GM18907 (cell line): ENCODE data around the gene HCRT.
A peak's percentile ranks its signal among the peaks of the same experiment; 100 is the strongest.
"Not testable (repeated sequence)": the region's sequence is repeated elsewhere in the genome, so short reads cannot be mapped to it uniquely, and the experiment has no call there.

Experiments
- ATAC-seq: cut with Tn5 transposase; IDR thresholded peaks from one replicate; pipeline ENCODE4 v1.9.1; 2021; ENCODE audit warnings: mild to moderate bottlenecking, moderate library complexity; ENCODE audit not compliant: unreplicated experiment

The HCRT gene

DNA sequence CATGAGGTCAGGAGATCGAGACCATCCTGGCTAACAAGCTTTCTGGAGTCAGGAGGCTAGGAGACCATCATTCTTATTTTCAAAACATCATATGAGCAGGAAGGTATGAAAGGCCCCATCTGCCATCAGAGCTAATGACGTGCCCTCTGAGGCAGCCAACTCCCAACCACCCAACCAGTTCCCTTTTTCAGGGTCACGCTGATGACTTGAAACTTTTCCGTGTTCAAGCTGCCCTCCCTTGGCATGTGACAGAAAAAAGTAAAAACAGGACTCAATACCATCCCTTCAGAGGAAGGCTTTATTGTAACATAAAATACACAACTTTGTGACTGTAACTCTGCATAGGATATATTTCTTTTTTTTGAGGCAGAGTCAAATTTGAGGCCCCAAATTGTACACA, 13.6 kb upstream of the HCRT start:
- ATAC-seq: no peak

DNA sequence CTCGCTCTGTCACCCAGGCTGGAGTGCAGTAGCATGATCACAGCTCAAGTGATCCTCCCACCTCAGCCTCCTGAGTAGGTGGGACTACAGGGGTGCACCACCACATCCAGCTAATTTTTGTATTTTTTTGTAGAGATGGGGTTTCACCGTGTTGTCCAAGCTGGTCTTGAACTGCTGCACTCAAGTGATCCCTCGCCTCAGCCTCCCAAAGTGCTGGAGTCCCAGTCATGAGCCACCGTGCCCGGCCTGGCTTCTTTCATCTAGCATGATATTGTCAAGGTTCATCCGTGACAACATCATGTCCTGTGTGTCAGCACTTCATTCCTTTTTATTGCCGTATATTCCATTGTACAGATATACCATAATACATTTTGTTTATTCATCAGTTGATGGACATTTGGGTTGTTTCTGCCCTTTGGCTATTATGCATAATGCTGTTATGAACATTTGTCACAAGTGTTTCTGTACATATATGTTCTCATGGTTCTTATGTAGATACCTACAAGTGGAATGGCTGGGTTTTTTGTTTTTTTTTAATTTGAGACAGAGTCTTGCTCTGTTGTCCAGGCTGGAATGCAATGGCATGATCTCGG, 12.4 kb upstream of the HCRT start:
- no peak for ATAC-seq

DNA sequence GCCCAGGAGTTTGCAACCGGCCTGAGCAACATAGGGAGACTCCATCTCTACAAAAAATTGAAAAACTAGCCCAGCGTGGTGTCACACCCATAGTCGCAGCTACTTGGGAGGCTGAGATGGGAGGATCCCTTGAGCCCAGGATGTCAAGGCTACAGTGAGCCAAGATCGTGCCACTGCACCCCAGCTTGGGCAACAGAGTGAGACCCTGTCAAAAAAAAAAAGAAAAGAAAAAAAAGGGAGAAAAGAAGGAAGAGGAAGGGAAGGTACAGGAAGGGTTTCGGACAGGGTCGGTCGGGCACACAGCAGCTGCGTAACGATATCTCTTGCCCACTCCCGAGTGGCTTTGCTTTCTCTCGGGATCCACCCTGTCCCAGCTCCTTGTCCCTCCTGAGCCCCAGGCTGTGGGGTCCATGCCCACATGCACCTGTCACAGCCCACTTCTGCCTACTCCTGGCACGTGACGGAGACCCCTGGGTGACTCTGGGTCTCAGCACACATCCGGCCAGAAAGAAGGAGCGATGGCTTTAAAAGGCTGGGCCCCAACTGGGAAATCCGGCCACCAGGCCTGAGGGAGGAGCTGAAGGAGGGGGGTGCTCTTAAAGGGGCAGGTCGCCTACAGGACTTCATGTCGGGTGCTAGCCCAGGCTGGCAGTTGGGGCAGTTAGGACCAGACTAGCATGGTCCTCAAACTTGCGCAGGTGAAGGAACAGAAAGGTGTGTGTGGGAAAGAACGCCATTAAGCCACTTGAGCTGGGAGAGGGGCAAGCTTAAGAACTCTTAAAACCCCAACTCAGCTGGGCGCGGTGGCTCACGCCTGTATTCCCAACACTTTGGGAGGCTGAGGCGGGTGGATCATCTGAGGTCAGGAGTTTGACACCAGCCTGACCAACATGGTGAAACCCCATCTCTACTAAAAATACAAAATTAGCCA, 9.0 kb upstream of the HCRT start, which contains the start of gene GHDC:
Gene GHDC (minus strand): TSS at position 526 of the 931 bp plus-strand sequence. CDS start 913 bp downstream, outside the sequence.
- peak; percentile 79 for ATAC-seq

DNA sequence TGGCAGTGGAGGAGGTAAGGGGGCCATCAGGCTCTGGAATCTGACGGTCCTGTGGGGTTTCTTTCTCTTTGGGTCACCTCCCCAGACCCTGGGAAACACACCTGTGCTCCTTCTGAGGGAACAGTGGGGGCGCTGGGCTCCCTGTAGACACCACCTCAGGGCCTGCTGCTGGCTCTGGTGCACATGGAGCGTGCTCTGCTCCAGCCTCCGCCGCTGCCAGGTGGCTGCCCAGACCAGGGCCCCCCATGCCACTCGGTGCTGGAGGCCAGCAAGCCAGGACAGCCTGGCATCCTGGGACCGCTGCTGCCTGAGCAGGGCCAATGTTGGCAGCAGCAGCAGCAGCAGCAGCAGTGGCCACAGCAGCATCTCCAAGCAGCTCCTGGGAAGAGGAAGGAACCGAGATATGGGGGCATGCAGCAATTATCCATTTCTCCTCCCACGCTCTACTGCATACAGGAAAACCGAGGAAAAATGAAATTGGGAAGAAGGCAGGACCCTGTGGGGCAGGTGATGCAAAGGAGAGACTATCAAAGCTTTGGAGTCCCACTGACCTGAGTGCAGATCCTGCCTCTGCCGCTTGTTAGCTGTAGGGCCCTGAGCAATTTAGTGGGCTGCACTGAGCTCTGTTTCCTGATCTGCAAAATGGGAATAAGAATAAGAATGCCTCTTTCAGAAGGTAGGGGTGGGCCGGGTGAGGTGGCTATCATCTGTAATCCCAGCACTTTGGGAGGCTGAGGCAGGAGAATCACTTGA, 8.1 kb upstream of the HCRT start:
- ATAC-seq: no peak

GRCh38 chr17:42192189-42193126, 7.2 kb upstream of the HCRT start:
- no peak for ATAC-seq

DNA sequence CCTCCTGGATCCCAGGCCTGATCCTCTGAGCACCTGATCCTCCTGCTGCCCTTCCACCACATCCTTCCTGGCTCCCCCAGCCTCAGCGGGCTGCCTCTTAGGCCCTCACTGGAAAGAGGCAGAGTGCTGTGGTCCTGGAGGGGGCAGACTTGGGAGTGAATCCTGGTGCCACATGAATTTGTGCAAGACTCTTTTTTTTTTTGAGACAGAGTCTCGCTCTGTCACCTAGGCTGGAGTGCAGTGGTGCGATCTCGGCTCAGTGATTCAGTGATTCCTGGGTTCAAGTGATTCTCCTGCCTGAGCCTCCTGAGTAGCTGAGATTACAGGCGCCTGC, 6.0 kb upstream of the HCRT start:
- ATAC-seq: no peak

GRCh38 chr17:42190491-42191274, 5.4 kb upstream of the HCRT start:
- ATAC-seq: no peak

GRCh38 chr17:42189651-42189965, 4.4 kb upstream of the HCRT start:
- ATAC-seq: no peak

DNA sequence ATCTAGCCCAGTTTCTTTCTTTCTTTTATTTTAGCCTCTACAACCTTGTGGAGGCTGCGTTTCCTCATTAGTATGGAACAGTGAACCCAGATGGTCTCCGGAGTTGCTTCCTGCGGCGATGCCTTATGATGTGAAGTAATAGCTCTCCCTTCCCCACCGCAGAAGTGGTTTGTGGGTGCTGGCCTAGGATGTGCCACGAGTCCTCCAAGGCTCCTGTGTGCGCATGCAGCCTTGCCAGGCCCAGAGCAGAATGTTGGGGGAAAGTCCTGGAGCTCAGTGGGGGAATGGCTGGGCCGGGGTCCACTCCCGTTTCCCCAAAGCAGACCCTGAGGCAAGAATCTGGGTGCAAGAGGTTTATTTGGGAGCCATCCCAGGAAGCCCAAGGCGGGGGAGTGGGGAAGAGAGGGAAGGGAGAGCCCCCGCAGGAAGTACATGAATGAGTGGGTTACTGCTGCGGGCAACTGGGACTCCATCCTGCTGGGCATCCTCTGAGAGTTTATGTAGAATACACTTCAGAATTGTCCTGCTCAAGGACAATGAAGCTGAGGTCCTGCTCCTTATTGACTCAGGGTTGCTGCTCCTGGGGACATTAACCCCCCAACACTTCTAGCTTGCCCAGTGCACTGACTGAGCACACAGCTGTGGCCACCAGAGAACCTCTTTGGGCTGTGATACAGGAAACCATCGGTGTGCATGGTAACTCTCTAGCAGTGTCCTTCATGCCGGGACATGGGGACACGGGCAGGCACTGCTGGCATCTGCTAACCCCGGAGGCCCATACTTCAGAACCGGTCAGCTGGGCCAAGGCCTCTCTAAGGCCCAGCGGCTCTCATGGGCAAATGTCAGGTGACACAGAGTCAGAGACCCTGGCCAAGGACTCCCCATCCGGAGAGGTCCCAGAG, 3.7 kb upstream of the HCRT start:
- ATAC-seq: no peak

DNA sequence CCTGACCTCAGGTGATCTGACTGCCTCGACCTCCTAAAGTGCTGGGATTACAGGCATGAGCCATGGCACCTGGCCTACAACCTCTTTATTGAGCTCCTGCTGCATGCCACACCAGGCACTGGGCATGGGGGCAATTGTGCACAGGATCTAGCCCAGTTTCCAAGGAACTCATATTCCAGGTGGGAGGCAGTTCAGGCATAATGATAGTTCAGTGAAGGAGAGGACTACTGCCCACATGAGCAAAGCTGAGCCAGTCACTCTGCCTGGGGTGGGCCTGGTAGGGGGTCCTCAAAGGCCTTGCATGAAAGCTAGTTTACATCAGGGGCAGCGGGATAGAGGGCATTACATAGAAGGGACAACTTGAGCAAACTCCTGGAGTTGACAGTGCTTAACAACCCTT, 2.6 kb upstream of the HCRT start:
- no peak for ATAC-seq

GRCh38 chr17:42186191-42186590, 939 bp upstream of the HCRT start:
- ATAC-seq: not testable (repeated sequence)

DNA sequence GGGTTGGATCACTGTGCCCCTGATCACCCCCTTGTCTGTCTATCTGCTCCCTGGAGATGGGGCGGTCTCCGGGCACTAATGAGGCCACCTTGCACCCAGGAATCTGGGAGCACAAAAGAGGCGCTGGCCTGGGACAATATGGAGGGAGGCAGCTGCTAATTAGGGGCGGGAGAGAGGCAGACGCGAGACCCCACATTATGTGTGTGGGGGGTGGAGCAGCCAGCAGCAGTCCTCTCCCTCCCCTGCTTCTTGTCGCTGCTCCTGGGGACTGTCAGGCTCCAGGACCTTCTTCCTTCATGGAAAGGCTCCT, 324 bp upstream of the HCRT start:
- no peak for ATAC-seq

GRCh38 chr17:42183741-42184711, 1.2 kb downstream of the HCRT start:
- ATAC-seq: peak; percentile 64

DNA sequence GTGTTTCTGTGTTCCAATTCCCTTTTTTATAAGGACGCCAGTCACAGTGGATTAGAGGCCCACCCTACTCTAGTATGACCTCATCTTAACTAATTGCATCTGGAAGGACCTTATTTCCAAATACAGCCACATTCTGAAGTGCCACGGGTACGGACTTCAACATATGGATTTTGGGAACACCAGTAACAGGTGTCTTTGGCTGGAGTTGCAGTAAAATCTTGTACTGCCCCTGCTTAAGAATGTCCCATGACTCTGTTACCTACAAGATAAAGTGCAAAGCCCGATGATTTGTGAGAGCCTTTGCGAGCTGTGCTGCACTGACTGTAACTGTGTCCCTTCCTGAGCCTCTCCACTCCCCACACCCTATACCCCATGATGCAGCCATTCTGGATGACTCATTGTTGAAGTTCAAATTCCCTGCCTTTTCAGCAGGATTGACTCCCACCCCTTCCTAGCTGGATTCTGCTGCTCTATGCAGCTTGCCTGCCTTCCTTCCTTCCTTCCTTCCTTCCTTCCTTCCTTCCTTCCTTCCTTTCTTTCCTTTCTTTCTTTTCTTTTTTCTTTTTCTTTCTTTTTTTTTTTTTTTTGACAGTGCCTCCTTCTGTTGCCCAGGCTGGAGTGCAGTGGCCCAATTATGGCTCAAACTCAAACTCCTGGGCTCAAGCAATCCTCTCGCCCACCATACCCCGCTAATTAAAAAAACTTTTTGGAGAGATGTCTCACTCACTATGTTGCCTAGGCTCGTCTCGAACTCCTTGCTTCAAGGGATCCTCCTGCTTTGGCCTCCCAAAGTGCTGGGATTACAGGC, 2.1 kb downstream of the HCRT start:
- no peak for ATAC-seq

DNA sequence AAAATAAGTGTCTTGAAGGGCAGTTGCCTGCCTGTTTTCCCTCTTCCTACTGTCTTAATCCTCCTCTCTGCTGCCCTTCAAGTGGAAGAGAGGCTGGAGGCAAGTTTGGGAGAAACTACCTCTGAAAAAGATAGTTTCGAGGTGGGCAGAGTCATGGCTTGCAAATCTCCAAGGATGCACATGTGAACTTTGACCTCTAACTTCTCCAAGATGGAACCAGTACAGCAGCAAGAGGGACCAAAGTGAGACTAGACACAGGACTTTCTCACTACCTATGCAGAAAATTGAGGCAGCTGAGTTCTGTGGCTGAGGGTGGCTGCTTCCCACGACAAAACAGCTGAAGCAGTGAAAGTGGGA, 3.4 kb downstream of the HCRT start:
- ATAC-seq: no peak

- peak; percentile 38 for ATAC-seq
Observed at GRCh38 chr17:42180922-42181850, 4.1 kb downstream of the HCRT start, which contains the start of gene KCNH4. Gene KCNH4, minus strand, starts transcription at chr17:42181142. Its CDS starts 197 bp downstream, at chr17:42180945.
